Measurements from ENCODE around the gene RNF145. TPM values are rescaled to one million over a fixed set of nuclear protein-coding genes. Genes with fewer than 3 reads are reported as not detected.

The RNF145 gene
- polyA plus RNA-seq, 3 donors, result 9.1 to 23.6 (median 11.5) TPM

GRCh38 chr5:159252195-159252594 is 42.8 kb upstream of the RNF145 start:
- H3K27ac Mint-ChIP-seq, result no peak overlapping the region
- Histone ChIP-seq H3K79me2 (ENCODE audit: insufficient read depth, low read length) (no peaks in the 10 kb centered on the region), H3K9me3 (replicated peaks in 1 of 2; ENCODE audit: control insufficient read depth in 1 of 2, insufficient read depth in 1 of 2, low read length in 2 of 2) (no peaks in the 10 kb centered on the region), H3K4me3 (replicated peaks in 1 of 3; ENCODE audit: low read depth in 2 of 3, low read length in 3 of 3) (no peak overlapping the region), H3K36me3 (replicated peaks in 1 of 2; ENCODE audit: control insufficient read depth in 1 of 2, insufficient read depth in 2 of 2, low read length in 2 of 2) (no peaks in the 10 kb centered on the region), H2AFZ (ENCODE audit: insufficient read depth, low read depth, low read length, poor library complexity, severe bottlenecking) (no peak overlapping the region), H3K9ac (ENCODE audit: insufficient read depth, low read length, poor library complexity, severe bottlenecking) (no peak overlapping the region), H3K4me1 (ENCODE audit: control insufficient read depth in 1 of 2, insufficient read depth in 2 of 2, low read length in 2 of 2) (no peaks in the 10 kb centered on the region), H3K4me2 (replicated peaks; ENCODE audit: extremely low read depth, low read length, poor library complexity, severe bottlenecking) (no peak overlapping the region), H3K27me3 (ENCODE audit: control insufficient read depth in 2 of 2, insufficient read depth in 2 of 2, low read length in 2 of 2) (peaks cover 0 to 4% of the 10 kb centered on the region in 2 donors), H3K27ac (ENCODE audit: low read depth in 1 of 2, low read length in 2 of 2) (no peak overlapping the region), H4K20me1 (ENCODE audit: insufficient read depth, low read length) (no peaks in the 10 kb centered on the region)
- H3K4me1 Mint-ChIP-seq, result no peaks in the 10 kb centered on the region
- no peak for TF ChIP-seq CTCF (IDR thresholded peaks at IDR 0.05)
- peaks cover 0 to 1% (median 0%) of the 10 kb centered on the region in 7 donors for H3K9me3 Mint-ChIP-seq
- peaks cover 3 to 8% (median 3%) of the 10 kb centered on the region in 3 donors for H3K27me3 Mint-ChIP-seq (ENCODE audit: low read depth in 3 of 3)
- WGBS (ENCODE audit: insufficient coverage), result no CpG with 5 or more reads among the region's 1 CpG
- intact Hi-C loops (cut with micrococcal nuclease), result no loop called here
- no peak overlapping the region for H3K4me3 Mint-ChIP-seq
- H3K36me3 Mint-ChIP-seq, result no peaks in the 10 kb centered on the region
- no peak for DNase-seq

GRCh38 chr5:159249158-159249557 is 39.8 kb upstream of the RNF145 start:
- no CpG with 5 or more reads among the region's 2 CpGs for WGBS (ENCODE audit: insufficient coverage)
- intact Hi-C loops (cut with micrococcal nuclease), result no loop called here
- H3K27ac Mint-ChIP-seq, result no peak overlapping the region
- H3K79me2 ChIP-seq (ENCODE audit: insufficient read depth, low read length), result no peaks in the 10 kb centered on the region
- no peak for DNase-seq
- no peak overlapping the region for H3K4me3 ChIP-seq (replicated peaks in 1 of 3; ENCODE audit: low read depth in 2 of 3, low read length in 3 of 3)
- no peaks in the 10 kb centered on the region for H3K27me3 ChIP-seq (ENCODE audit: control insufficient read depth in 2 of 2, insufficient read depth in 2 of 2, low read length in 2 of 2)
- peaks cover 0 to 1% (median 0%) of the 10 kb centered on the region in 7 donors for H3K9me3 Mint-ChIP-seq
- TF ChIP-seq CTCF (IDR thresholded peaks at IDR 0.05), result no peak
- no peak overlapping the region for H3K4me3 Mint-ChIP-seq
- peaks cover 2 to 3% (median 3%) of the 10 kb centered on the region in 3 donors for H3K27me3 Mint-ChIP-seq (ENCODE audit: low read depth in 3 of 3)
- no peaks in the 10 kb centered on the region for H4K20me1 ChIP-seq (ENCODE audit: insufficient read depth, low read length)
- H3K36me3 Mint-ChIP-seq, result no peaks in the 10 kb centered on the region
- no peak overlapping the region for H3K4me2 ChIP-seq (replicated peaks; ENCODE audit: extremely low read depth, low read length, poor library complexity, severe bottlenecking)
- H3K36me3 ChIP-seq (replicated peaks in 1 of 2; ENCODE audit: control insufficient read depth in 1 of 2, insufficient read depth in 2 of 2, low read length in 2 of 2), result no peaks in the 10 kb centered on the region
- no peak overlapping the region for H3K9ac ChIP-seq (ENCODE audit: insufficient read depth, low read length, poor library complexity, severe bottlenecking)
- no peak overlapping the region for H2AFZ ChIP-seq (ENCODE audit: insufficient read depth, low read depth, low read length, poor library complexity, severe bottlenecking)
- no peaks in the 10 kb centered on the region for H3K9me3 ChIP-seq (replicated peaks in 1 of 2; ENCODE audit: control insufficient read depth in 1 of 2, insufficient read depth in 1 of 2, low read length in 2 of 2)
- no peaks in the 10 kb centered on the region for H3K4me1 Mint-ChIP-seq
- H3K4me1 ChIP-seq (ENCODE audit: control insufficient read depth in 1 of 2, insufficient read depth in 2 of 2, low read length in 2 of 2), result no peaks in the 10 kb centered on the region
- no peak overlapping the region for H3K27ac ChIP-seq (ENCODE audit: low read depth in 1 of 2, low read length in 2 of 2)
